ENCODE results near the gene SF3B3. TPM values are rescaled to one million over a fixed set of nuclear protein-coding genes. Genes with fewer than 3 reads are reported as not detected.

SF3B3 gene
- total and polyA plus RNA-seq, 2 donors, result 120 to 121 TPM

DNA sequence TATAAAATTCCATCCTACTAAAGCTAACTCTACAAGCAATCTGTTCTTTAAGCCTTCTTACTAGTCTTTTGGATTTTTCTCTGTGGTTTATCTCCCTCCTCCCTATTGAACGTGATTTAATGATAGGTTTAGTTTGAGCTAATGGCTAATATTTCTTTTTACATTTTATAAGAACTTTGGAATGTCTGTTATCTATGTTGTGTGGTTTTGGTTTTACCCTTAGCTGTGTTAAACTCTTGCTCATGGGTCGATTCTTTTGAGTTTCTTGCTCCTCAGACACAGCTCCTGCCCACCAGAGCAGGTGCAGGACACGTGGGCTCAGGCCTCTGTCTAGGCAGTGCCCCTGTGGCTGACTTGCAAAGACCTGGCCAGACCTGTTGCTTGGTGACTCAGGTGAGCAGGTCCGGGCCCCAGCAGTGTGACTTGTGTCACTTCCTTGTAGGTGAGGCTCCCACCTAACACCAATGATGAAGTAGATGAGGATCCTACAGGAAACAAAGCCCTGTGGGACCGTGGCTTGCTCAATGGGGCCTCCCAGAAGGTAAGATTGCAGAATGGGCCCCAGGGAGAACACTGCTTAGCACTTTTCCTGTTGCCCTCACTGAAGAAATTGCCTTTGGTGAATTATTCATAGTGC is 45.1 kb downstream of the SF3B3 start:
- Histone ChIP-seq H3K9me3 (ENCODE audit: control insufficient read depth in 2 of 2, insufficient read depth in 1 of 2, low read length in 1 of 2) (no peaks in the 10 kb centered on the region), H3K4me3 (ENCODE audit: low read length in 2 of 2) (no peak overlapping the region), H3K27ac (ENCODE audit: low read depth in 1 of 2, low read length in 1 of 2) (no peak overlapping the region), H3K36me3 (ENCODE audit: control insufficient read depth in 2 of 2, insufficient read depth in 2 of 2, low read length in 1 of 2) (peaks cover 95 to 96% of the 10 kb centered on the region in 2 donors), H3K27me3 (ENCODE audit: control insufficient read depth in 2 of 2, insufficient read depth in 1 of 2, low read length in 1 of 2) (no peaks in the 10 kb centered on the region), H3K4me1 (ENCODE audit: control insufficient read depth in 2 of 2, insufficient read depth in 2 of 2, low read length in 2 of 2) (no peaks in the 10 kb centered on the region)
- DNase-seq (ENCODE audit: low read depth in 6 of 9, low spot score in 9 of 9), result no peak
- WGBS, result 97% methylated on average over 5 of the region's 5 CpGs

DNA sequence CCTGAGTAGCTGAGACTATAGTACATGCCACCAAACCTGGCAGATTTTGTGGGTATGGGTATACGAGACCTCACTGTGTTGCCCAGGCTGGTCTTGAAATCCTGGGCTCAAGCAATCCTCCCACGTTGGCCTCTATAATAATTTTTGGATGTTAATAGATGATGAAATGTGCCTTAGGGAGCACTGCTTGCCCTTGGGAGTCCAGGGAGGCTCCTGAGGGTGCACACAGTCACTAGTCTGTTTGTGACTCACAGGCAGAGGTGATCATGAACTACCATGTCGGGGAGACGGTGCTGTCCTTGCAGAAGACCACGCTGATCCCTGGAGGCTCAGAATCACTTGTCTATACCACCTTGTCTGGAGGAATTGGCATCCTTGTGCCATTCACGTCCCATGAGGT is 46.1 kb downstream of the SF3B3 start:
- no peak for DNase-seq (ENCODE audit: low read depth in 6 of 9, low spot score in 9 of 9)
- no peaks in the 10 kb centered on the region for H3K9me3 ChIP-seq (ENCODE audit: control insufficient read depth in 2 of 2, insufficient read depth in 1 of 2, low read length in 1 of 2)
- H3K4me3 ChIP-seq (ENCODE audit: low read length in 2 of 2), result no peak overlapping the region
- H3K36me3 ChIP-seq (ENCODE audit: control insufficient read depth in 2 of 2, insufficient read depth in 2 of 2, low read length in 1 of 2), result peaks cover 93 to 96% of the 10 kb centered on the region in 2 donors
- WGBS, result 98% methylated on average over 6 of the region's 6 CpGs
- no peaks in the 10 kb centered on the region for H3K4me1 ChIP-seq (ENCODE audit: control insufficient read depth in 2 of 2, insufficient read depth in 2 of 2, low read length in 2 of 2)
- H3K27ac ChIP-seq (ENCODE audit: low read depth in 1 of 2, low read length in 1 of 2), result no peak overlapping the region
- no peaks in the 10 kb centered on the region for H3K27me3 ChIP-seq (ENCODE audit: control insufficient read depth in 2 of 2, insufficient read depth in 1 of 2, low read length in 1 of 2)

DNA sequence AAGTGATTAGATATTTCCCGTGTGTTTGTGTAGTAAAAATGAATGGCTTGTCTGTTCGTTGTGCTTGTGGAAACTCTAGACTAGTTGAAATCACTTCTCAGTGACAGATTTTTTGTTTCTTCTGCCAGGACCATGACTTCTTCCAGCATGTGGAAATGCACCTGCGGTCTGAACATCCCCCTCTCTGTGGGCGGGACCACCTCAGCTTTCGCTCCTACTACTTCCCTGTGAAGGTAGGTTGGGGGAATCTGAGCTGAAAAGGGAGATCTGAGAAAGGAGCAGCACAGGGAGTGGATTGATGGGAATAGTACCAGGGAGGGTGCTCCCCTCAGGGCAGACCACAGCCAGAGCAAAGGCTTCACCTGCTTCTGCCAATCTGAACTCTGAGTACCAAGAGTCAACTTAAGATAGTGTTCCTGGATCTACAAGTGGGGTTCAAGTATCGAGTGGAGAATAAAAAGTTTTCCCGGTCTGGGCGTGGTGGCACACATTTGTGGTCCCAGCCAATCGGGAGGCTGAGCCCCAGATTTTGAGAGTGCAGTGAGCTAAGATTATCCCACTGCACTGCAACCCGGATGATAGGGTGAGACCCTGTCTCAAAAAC is 47.5 kb downstream of the SF3B3 start:
- H3K27ac ChIP-seq (ENCODE audit: low read depth in 1 of 2, low read length in 1 of 2), result no peak overlapping the region

DNA sequence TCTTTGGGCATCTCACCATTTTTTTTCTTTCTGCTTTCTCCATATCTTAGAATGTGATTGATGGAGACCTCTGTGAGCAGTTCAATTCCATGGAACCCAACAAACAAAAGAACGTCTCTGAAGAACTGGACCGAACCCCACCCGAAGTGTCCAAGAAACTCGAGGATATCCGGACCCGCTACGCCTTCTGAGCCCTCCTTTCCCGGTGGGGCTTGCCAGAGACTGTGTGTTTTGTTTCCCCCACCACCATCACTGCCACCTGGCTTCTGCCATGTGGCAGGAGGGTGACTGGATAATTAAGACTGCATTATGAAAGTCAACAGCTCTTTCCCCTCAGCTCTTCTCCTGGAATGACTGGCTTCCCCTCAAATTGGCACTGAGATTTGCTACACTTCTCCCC is 48.0 kb downstream of the SF3B3 start:
- H3K27ac ChIP-seq (ENCODE audit: low read depth in 1 of 2, low read length in 1 of 2), result no peak overlapping the region
- no peaks in the 10 kb centered on the region for H3K27me3 ChIP-seq (ENCODE audit: control insufficient read depth in 2 of 2, insufficient read depth in 1 of 2, low read length in 1 of 2)
- 95% methylated on average over 8 of the region's 8 CpGs for WGBS
- H3K4me3 ChIP-seq (ENCODE audit: low read length in 2 of 2), result no peak overlapping the region
- DNase-seq (ENCODE audit: low read depth in 6 of 9, low spot score in 9 of 9), result no peak
- peaks cover 76 to 88% of the 10 kb centered on the region in 2 donors for H3K36me3 ChIP-seq (ENCODE audit: control insufficient read depth in 2 of 2, insufficient read depth in 2 of 2, low read length in 1 of 2)
- no peaks in the 10 kb centered on the region for H3K9me3 ChIP-seq (ENCODE audit: control insufficient read depth in 2 of 2, insufficient read depth in 1 of 2, low read length in 1 of 2)
- peaks cover 0 to 9% of the 10 kb centered on the region in 2 donors for H3K4me1 ChIP-seq (ENCODE audit: control insufficient read depth in 2 of 2, insufficient read depth in 2 of 2, low read length in 2 of 2)

More for the DNA sequence above, 47.5 kb downstream of the SF3B3 start:
- DNase-seq (ENCODE audit: low read depth in 6 of 9, low spot score in 9 of 9), result no peak
- H3K9me3 ChIP-seq (ENCODE audit: control insufficient read depth in 2 of 2, insufficient read depth in 1 of 2, low read length in 1 of 2), result no peaks in the 10 kb centered on the region
- H3K36me3 ChIP-seq (ENCODE audit: control insufficient read depth in 2 of 2, insufficient read depth in 2 of 2, low read length in 1 of 2), result peaks cover 82 to 94% of the 10 kb centered on the region in 2 donors
- no peak overlapping the region for H3K4me3 ChIP-seq (ENCODE audit: low read length in 2 of 2)
- no peaks in the 10 kb centered on the region for H3K27me3 ChIP-seq (ENCODE audit: control insufficient read depth in 2 of 2, insufficient read depth in 1 of 2, low read length in 1 of 2)
- H3K4me1 ChIP-seq (ENCODE audit: control insufficient read depth in 2 of 2, insufficient read depth in 2 of 2, low read length in 2 of 2), result peaks cover 0 to 6% of the 10 kb centered on the region in 2 donors
- 96% methylated on average over 10 of the region's 10 CpGs for WGBS

DNA sequence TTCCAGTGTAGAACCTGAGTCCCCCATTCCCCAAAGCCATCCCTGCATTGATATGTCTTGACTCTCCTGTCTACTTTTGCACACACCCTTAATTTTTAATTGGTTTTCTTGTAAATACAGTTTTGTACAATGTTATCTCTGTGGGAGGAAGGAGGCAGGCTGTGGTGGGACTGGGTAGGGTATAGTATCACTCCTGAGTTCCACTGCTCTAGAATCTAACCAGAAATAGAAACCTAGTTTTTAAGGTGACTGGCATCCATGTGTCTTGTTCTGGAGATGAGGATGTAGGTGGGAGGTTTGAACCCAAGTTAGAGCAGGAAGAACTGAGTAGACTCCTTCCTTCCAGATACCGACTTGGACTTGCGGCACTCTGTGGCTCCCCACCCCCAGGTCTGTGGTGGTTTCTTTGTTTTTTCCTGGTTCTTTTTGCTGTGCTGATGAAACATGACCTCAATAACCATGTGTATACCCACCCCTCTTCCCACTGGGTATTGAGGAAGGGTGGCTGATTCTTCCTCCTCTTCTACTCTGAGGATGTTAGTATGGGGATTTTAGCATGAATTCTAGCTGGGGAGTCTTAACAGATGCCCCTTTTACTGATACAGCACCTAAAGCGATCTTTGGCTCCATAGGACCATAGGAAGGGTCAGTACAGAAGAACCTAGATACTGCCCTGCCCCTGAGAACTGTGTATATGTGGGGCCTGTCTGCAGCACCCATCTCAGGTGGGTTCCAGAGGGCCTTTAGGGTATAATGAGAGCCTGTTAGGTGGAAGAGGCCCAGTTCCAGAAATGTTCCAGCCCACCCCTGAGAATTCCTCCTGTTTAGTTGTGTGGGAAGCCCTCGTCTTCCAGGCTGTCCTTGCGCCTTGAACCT is 48.7 kb downstream of the SF3B3 start:
- Histone ChIP-seq H3K27ac (ENCODE audit: low read depth in 1 of 2, low read length in 1 of 2) (no peak overlapping the region), H3K4me3 (ENCODE audit: low read length in 2 of 2) (no peak overlapping the region), H3K9me3 (ENCODE audit: control insufficient read depth in 2 of 2, insufficient read depth in 1 of 2, low read length in 1 of 2) (no peaks in the 10 kb centered on the region), H3K4me1 (ENCODE audit: control insufficient read depth in 2 of 2, insufficient read depth in 2 of 2, low read length in 2 of 2) (peaks cover 0 to 10% of the 10 kb centered on the region in 2 donors), H3K36me3 (ENCODE audit: control insufficient read depth in 2 of 2, insufficient read depth in 2 of 2, low read length in 1 of 2) (peaks cover 70 to 82% of the 10 kb centered on the region in 2 donors), H3K27me3 (ENCODE audit: control insufficient read depth in 2 of 2, insufficient read depth in 1 of 2, low read length in 1 of 2) (no peaks in the 10 kb centered on the region)
- WGBS, result 93% methylated on average over 5 of the region's 5 CpGs
- DNase-seq (ENCODE audit: low read depth in 6 of 9, low spot score in 9 of 9), result no peak

DNA sequence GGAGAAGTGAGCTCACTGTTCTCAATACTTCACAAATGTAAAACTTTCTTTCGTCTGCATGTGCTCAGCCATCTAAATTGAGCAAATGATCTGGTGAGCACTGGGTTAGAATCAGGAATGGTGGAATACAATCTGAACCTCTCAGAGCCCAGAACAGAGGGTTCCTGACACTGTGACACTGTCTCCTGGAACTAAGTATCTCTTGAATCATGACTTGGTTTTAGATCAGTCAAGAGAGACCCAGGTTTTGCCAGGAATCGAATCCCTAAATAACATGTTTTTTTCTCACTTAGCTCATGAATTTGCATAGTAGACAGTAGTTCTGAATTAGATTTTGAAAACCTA is 49.3 kb downstream of the SF3B3 start:
- peaks cover 65 to 76% of the 10 kb centered on the region in 2 donors for H3K36me3 ChIP-seq (ENCODE audit: control insufficient read depth in 2 of 2, insufficient read depth in 2 of 2, low read length in 1 of 2)
- no peak overlapping the region for H3K27ac ChIP-seq (ENCODE audit: low read depth in 1 of 2, low read length in 1 of 2)

DNA sequence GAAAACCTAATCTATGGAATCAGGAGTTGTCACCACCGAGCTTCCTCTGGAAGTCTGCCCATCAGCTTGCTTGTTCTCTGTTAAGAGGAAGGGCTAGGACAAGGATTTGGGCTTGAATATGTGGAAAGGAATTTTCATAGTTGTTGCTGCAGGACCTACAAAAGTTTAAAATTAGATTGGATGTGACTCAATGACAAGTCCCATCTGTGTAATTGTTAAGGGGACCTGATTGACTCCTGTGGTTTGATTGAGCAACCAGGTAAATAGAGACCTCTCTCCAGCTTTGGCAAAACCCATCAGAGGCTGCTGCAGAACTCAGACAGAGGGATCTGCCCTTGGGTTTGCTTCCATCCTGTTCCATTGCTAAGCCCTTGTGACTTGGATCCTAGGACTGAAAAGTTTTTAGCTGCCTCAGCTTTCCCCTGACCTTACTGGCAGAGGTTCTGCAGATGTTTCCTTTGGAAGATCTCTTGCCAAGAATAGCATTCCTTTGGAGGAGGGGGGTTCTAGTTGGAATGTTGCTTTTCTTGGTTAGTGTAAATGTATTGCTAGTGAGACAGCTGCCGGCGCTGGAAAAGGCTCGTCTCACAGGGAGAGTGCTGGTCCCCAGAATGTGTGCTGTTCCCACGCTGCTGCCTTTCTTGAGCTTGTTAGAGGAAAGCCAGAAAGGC is 50.0 kb downstream of the SF3B3 start:
- Histone ChIP-seq H3K4me1 (ENCODE audit: control insufficient read depth in 2 of 2, insufficient read depth in 2 of 2, low read length in 2 of 2) (peaks cover 0 to 10% of the 10 kb centered on the region in 2 donors), H3K36me3 (ENCODE audit: control insufficient read depth in 2 of 2, insufficient read depth in 2 of 2, low read length in 1 of 2) (peaks cover 58 to 69% of the 10 kb centered on the region in 2 donors), H3K27ac (ENCODE audit: low read depth in 1 of 2, low read length in 1 of 2) (no peak overlapping the region), H3K9me3 (ENCODE audit: control insufficient read depth in 2 of 2, insufficient read depth in 1 of 2, low read length in 1 of 2) (no peaks in the 10 kb centered on the region), H3K27me3 (ENCODE audit: control insufficient read depth in 2 of 2, insufficient read depth in 1 of 2, low read length in 1 of 2) (no peaks in the 10 kb centered on the region), H3K4me3 (ENCODE audit: low read length in 2 of 2) (no peak overlapping the region)
- no peak for DNase-seq (ENCODE audit: low read depth in 6 of 9, low spot score in 9 of 9)
- 97% methylated on average over 5 of the region's 5 CpGs for WGBS

More for the DNA sequence above, 49.3 kb downstream of the SF3B3 start:
- Histone ChIP-seq H3K9me3 (ENCODE audit: control insufficient read depth in 2 of 2, insufficient read depth in 1 of 2, low read length in 1 of 2) (no peaks in the 10 kb centered on the region), H3K4me1 (ENCODE audit: control insufficient read depth in 2 of 2, insufficient read depth in 2 of 2, low read length in 2 of 2) (peaks cover 0 to 10% of the 10 kb centered on the region in 2 donors), H3K4me3 (ENCODE audit: low read length in 2 of 2) (no peak overlapping the region), H3K27me3 (ENCODE audit: control insufficient read depth in 2 of 2, insufficient read depth in 1 of 2, low read length in 1 of 2) (no peaks in the 10 kb centered on the region)
- 95% methylated on average over 2 of the region's 2 CpGs for WGBS
- no peak for DNase-seq (ENCODE audit: low read depth in 6 of 9, low spot score in 9 of 9)

DNA sequence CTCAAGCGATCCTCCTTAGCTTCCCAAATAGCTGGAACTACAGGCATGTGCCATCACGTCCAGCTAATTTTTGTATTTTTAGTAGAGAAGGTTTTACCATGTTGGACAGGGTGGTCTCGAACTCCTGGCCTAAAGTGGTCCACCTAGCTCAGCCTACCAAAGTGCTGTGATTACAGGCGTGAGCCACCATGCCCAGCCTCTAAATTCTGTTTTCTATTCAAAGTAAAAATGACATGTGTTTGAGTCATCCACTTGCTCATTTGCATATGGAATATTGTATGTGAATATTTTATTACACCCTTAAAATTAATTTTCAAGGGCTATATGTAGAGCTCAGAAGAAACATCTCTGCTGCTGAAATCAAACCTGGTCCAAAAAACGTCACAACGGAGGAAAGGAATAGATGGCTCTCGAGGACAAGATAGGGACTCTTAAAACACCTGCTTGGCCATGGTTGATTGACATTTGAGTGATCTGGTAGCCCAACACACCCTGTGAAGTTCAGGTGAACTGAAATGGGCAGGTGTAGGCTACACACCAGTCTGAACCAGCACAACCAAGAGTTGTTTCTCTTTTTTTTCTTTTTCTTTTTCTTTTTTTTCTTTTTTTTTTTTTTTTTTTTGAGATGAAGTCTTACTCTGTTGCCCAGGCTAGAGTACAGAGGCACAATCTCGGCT is 51.1 kb downstream of the SF3B3 start:
- H3K27ac ChIP-seq (ENCODE audit: low read depth in 1 of 2, low read length in 1 of 2), result peak overlapping the region in 1 of 2 donors; percentile 13
- no peak overlapping the region for H3K4me3 ChIP-seq (ENCODE audit: low read length in 2 of 2)
- peaks cover 0 to 10% of the 10 kb centered on the region in 2 donors for H3K4me1 ChIP-seq (ENCODE audit: control insufficient read depth in 2 of 2, insufficient read depth in 2 of 2, low read length in 2 of 2)
- no peaks in the 10 kb centered on the region for H3K27me3 ChIP-seq (ENCODE audit: control insufficient read depth in 2 of 2, insufficient read depth in 1 of 2, low read length in 1 of 2)
- WGBS, result 95% methylated on average over 8 of the region's 8 CpGs
- peaks cover 47 to 59% of the 10 kb centered on the region in 2 donors for H3K36me3 ChIP-seq (ENCODE audit: control insufficient read depth in 2 of 2, insufficient read depth in 2 of 2, low read length in 1 of 2)
- H3K9me3 ChIP-seq (ENCODE audit: control insufficient read depth in 2 of 2, insufficient read depth in 1 of 2, low read length in 1 of 2), result no peaks in the 10 kb centered on the region
- DNase-seq (ENCODE audit: low read depth in 6 of 9, low spot score in 9 of 9), result no peak
